Measurements from ENCODE around the gene ESF1.
A peak's percentile ranks its signal among the peaks of the same experiment; 100 is the strongest.

DNA sequence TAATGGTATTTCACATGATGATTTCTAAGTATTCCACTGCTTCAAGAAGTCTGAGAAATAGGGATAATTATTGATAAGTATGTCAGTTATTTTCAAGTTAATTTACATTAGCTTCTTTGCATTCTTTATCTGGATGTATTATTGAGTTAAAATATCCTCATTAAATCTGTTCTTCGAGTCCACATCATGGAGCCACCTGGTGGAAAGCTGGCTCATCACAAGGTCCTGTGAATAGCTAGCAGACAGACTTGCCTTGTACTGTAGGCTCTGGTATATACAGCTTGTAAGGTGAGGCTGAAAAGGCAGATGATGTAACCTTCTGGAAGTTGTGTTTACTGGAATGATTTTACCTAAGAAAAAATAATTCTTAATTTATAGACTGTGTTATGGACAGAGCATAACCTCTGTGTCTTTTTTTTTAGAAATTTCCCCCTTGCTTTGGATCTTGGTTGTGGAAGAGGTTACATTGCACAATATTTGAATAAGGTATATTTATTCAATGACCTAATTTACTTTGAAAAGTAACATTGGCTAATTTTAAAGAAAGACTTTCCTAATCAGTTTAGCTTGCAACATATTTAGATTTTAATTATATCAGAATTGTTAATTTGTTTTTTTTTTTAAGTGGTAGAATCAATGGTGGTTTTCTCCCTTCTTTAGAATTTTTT, 3.6 kb upstream of the ESF1 start:
- TF ChIP-seq, protein P1, sequence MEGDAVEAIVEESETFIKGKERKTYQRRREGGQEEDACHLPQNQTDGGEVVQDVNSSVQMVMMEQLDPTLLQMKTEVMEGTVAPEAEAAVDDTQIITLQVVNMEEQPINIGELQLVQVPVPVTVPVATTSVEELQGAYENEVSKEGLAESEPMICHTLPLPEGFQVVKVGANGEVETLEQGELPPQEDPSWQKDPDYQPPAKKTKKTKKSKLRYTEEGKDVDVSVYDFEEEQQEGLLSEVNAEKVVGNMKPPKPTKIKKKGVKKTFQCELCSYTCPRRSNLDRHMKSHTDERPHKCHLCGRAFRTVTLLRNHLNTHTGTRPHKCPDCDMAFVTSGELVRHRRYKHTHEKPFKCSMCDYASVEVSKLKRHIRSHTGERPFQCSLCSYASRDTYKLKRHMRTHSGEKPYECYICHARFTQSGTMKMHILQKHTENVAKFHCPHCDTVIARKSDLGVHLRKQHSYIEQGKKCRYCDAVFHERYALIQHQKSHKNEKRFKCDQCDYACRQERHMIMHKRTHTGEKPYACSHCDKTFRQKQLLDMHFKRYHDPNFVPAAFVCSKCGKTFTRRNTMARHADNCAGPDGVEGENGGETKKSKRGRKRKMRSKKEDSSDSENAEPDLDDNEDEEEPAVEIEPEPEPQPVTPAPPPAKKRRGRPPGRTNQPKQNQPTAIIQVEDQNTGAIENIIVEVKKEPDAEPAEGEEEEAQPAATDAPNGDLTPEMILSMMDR (IDR thresholded peaks at IDR 0.05; ENCODE audit: poor library complexity): peak; percentile 66
- no peak for TF ChIP-seq EZH2 (IDR thresholded peaks at IDR 0.05; ENCODE audit: borderline replicate concordance)
